ENCODE measurements around the gene TFAP2E. TPM values are rescaled to one million over a fixed set of nuclear protein-coding genes. Genes with fewer than 3 reads are reported as not detected.

TFAP2E gene
- total RNA-seq, 2 experiments from 2014 or later = 0.53 to 0.58 TPM

- DNase-seq = peak; percentile 91
- Mint-ChIP-seq H3K27ac (no peak overlapping the region), H3K4me1 (peaks cover 28% of the 10 kb centered on the region), H3K27me3 (no peaks in the 10 kb centered on the region), H3K36me3 (ENCODE audit: low read depth) (peaks cover 4% of the 10 kb centered on the region), H3K9me3 (ENCODE audit: low read depth) (no peaks in the 10 kb centered on the region), H3K4me3 (no peak overlapping the region)
- peak; percentile 87 for ATAC-seq
- intact Hi-C loops (cut with DNase I, micrococcal nuclease) = loop anchor here (1.0 kb wide), 1 partner anchor 113 kb away; no protein-coding TSS in a partner anchor
- ChIA-PET POLR2A (interaction anchor here (0.6 to 1.5 kb wide), 6 partner anchors 8 to 708 kb away, joined by 3 to 6 read pairs (median 3); partner anchors contain the start of gene TFAP2E), CTCF (interaction anchor here (0.5 to 5.9 kb wide), 31 partner anchors 8 to 235 kb away, joined by 3 to 118 read pairs (median 4); partner anchors contain the start of genes CLSPN and TFAP2E)
Observed at GRCh38 chr1:35564037-35564883, 8.9 kb upstream of the TFAP2E start.

GRCh38 chr1:35564884-35565741 lies 8.0 kb upstream of the TFAP2E start:
- intact Hi-C loops (cut with DNase I, micrococcal nuclease) = loop anchor here (1.0 kb wide), 1 partner anchor 114 kb away; no protein-coding TSS in a partner anchor
- peaks cover 22% of the 10 kb centered on the region for H3K4me1 Mint-ChIP-seq
- DNase-seq (no peak), ATAC-seq (no peak)
- H3K9me3 Mint-ChIP-seq (ENCODE audit: low read depth) = no peaks in the 10 kb centered on the region
- no peaks in the 10 kb centered on the region for H3K27me3 Mint-ChIP-seq
- ChIA-PET POLR2A (interaction anchor here (0.6 to 1.5 kb wide), 6 partner anchors 8 to 709 kb away, joined by 3 to 6 read pairs (median 3); partner anchors contain the start of gene TFAP2E), CTCF (interaction anchor here (0.6 to 5.9 kb wide), 31 partner anchors 8 to 234 kb away, joined by 3 to 118 read pairs (median 4); partner anchors contain the start of genes CLSPN and TFAP2E)
- no peak overlapping the region for H3K4me3 Mint-ChIP-seq
- H3K36me3 Mint-ChIP-seq (ENCODE audit: low read depth) = peaks cover 4% of the 10 kb centered on the region
- no peak overlapping the region for H3K27ac Mint-ChIP-seq

GRCh38 chr1:35565742-35566133 lies 7.4 kb upstream of the TFAP2E start:
- Mint-ChIP-seq H3K4me1 (peaks cover 22% of the 10 kb centered on the region), H3K4me3 (no peak overlapping the region), H3K27me3 (no peaks in the 10 kb centered on the region), H3K36me3 (ENCODE audit: low read depth) (peaks cover 4% of the 10 kb centered on the region), H3K9me3 (ENCODE audit: low read depth) (no peaks in the 10 kb centered on the region), H3K27ac (no peak overlapping the region)
- intact Hi-C loops (cut with DNase I, micrococcal nuclease) = no loop called here
- ATAC-seq = no peak
- no peak for DNase-seq
- POLR2A ChIA-PET = interaction anchor here (1.5 kb wide), 1 partner anchor 115 kb away, joined by 4 read pairs; no protein-coding TSS in a partner anchor
- CTCF ChIA-PET = interaction anchor here (0.9 to 5.9 kb wide), 9 partner anchors 15 to 152 kb away, joined by 3 to 118 read pairs (median 3); no protein-coding TSS in a partner anchor

GRCh38 chr1:35567947-35568558 lies 5.1 kb upstream of the TFAP2E start:
- Mint-ChIP-seq H3K9me3 (ENCODE audit: low read depth) (no peaks in the 10 kb centered on the region), H3K27me3 (peaks cover 7% of the 10 kb centered on the region), H3K36me3 (ENCODE audit: low read depth) (peaks cover 4% of the 10 kb centered on the region), H3K27ac (no peak overlapping the region), H3K4me3 (no peak overlapping the region), H3K4me1 (peaks cover 12% of the 10 kb centered on the region)
- ATAC-seq (no peak), DNase-seq (no peak)
- intact Hi-C loops (cut with DNase I, micrococcal nuclease) = loop anchor here in 1 of 2 experiments (2.0 kb wide), 1 partner anchor 147 kb away; no protein-coding TSS in a partner anchor
- ChIA-PET CTCF (interaction anchor here (0.7 to 5.9 kb wide), 27 partner anchors 9 to 346 kb away, joined by 3 to 118 read pairs (median 5); partner anchors contain the start of genes CLSPN and PSMB2), POLR2A (interaction anchor here (0.6 kb wide), 1 partner anchor 35 kb away, joined by 3 read pairs; no protein-coding TSS in a partner anchor)

GRCh38 chr1:35568975-35569395 lies 4.1 kb upstream of the TFAP2E start:
- ChIA-PET POLR2A (interaction anchor here (0.8 kb wide), 1 partner anchor 200 kb away, joined by 5 read pairs; the partner anchor contains the start of gene CLSPN), CTCF (interaction anchor here (0.6 to 5.9 kb wide), 39 partner anchors 9 to 458 kb away, joined by 3 to 118 read pairs (median 4); partner anchors contain the start of gene PSMB2)
- ATAC-seq (peak; percentile 58), DNase-seq (peak; percentile 81)
- intact Hi-C loops (cut with DNase I, micrococcal nuclease) = loop anchor here (1.0 to 2.0 kb wide), 4 partner anchors 146 to 205 kb away; no protein-coding TSS in a partner anchor
- H3K4me1 Mint-ChIP-seq = peaks cover 11% of the 10 kb centered on the region
- no peaks in the 10 kb centered on the region for H3K9me3 Mint-ChIP-seq (ENCODE audit: low read depth)
- peaks cover 4% of the 10 kb centered on the region for H3K36me3 Mint-ChIP-seq (ENCODE audit: low read depth)
- no peak overlapping the region for H3K27ac Mint-ChIP-seq
- no peak overlapping the region for H3K4me3 Mint-ChIP-seq
- peaks cover 7% of the 10 kb centered on the region for H3K27me3 Mint-ChIP-seq

GRCh38 chr1:35569936-35570335 lies 3.2 kb upstream of the TFAP2E start:
- peaks cover 4% of the 10 kb centered on the region for H3K4me1 Mint-ChIP-seq
- ATAC-seq (no peak), DNase-seq (no peak)
- H3K4me3 Mint-ChIP-seq = no peak overlapping the region
- no peak overlapping the region for H3K27ac Mint-ChIP-seq
- CTCF ChIA-PET = interaction anchor here (1.0 to 1.5 kb wide), 4 partner anchors 8 to 158 kb away, joined by 3 to 4 read pairs (median 3); no protein-coding TSS in a partner anchor
- peaks cover 2% of the 10 kb centered on the region for H3K36me3 Mint-ChIP-seq (ENCODE audit: low read depth)
- intact Hi-C loops (cut with DNase I, micrococcal nuclease) = loop anchor here (1.0 to 10.0 kb wide), 5 partner anchors 145 to 885 kb away; partner anchors contain the start of gene OSCP1 (in 1 of the 2)
- POLR2A ChIA-PET = no interaction called here
- H3K27me3 Mint-ChIP-seq = peaks cover 7% of the 10 kb centered on the region
- no peaks in the 10 kb centered on the region for H3K9me3 Mint-ChIP-seq (ENCODE audit: low read depth)

GRCh38 chr1:35570589-35571137 lies 2.5 kb upstream of the TFAP2E start:
- DNase-seq (no peak), ATAC-seq (no peak)
- peaks cover 4% of the 10 kb centered on the region for H3K4me1 Mint-ChIP-seq
- no peak overlapping the region for H3K27ac Mint-ChIP-seq
- ChIA-PET POLR2A (interaction anchor here (0.7 kb wide), 1 partner anchor 42 kb away, joined by 3 read pairs; no protein-coding TSS in a partner anchor), CTCF (interaction anchor here (0.6 to 1.5 kb wide), 10 partner anchors 9 to 202 kb away, joined by 3 to 7 read pairs (median 3); no protein-coding TSS in a partner anchor)
- H3K4me3 Mint-ChIP-seq = no peak overlapping the region
- peaks cover 2% of the 10 kb centered on the region for H3K36me3 Mint-ChIP-seq (ENCODE audit: low read depth)
- no peaks in the 10 kb centered on the region for H3K9me3 Mint-ChIP-seq (ENCODE audit: low read depth)
- intact Hi-C loops (cut with DNase I, micrococcal nuclease) = loop anchor here in 1 of 2 experiments (10.0 kb wide), 1 partner anchor 884 kb away; the partner anchor contains the start of gene OSCP1
- H3K27me3 Mint-ChIP-seq = peaks cover 11% of the 10 kb centered on the region

- intact Hi-C loops (cut with DNase I, micrococcal nuclease) = loop anchor here in 1 of 2 experiments (10.0 kb wide), 1 partner anchor 884 kb away; the partner anchor contains the start of gene OSCP1
- ATAC-seq (no peak), DNase-seq (no peak)
- ChIA-PET CTCF (interaction anchor here (0.6 to 2.1 kb wide), 10 partner anchors 8 to 478 kb away, joined by 3 to 13 read pairs (median 3); no protein-coding TSS in a partner anchor), POLR2A (interaction anchor here (0.7 kb wide), 1 partner anchor 41 kb away, joined by 3 read pairs; no protein-coding TSS in a partner anchor)
- Mint-ChIP-seq H3K9me3 (ENCODE audit: low read depth) (no peaks in the 10 kb centered on the region), H3K27ac (no peak overlapping the region), H3K36me3 (ENCODE audit: low read depth) (peaks cover 2% of the 10 kb centered on the region), H3K4me1 (peaks cover 7% of the 10 kb centered on the region), H3K27me3 (peaks cover 11% of the 10 kb centered on the region), H3K4me3 (no peak overlapping the region)
Observed at GRCh38 chr1:35571263-35571662, 1.9 kb upstream of the TFAP2E start.

- intact Hi-C loops (cut with DNase I, micrococcal nuclease) = loop anchor here in 1 of 2 experiments (10.0 kb wide), 1 partner anchor 883 kb away; the partner anchor contains the start of gene OSCP1
- ChIA-PET CTCF (interaction anchor here (0.6 to 2.1 kb wide), 7 partner anchors 8 to 197 kb away, joined by 3 to 13 read pairs (median 3); no protein-coding TSS in a partner anchor), POLR2A (interaction anchor here (1.6 kb wide), 1 partner anchor 8 kb away, joined by 6 read pairs; no protein-coding TSS in a partner anchor)
- Mint-ChIP-seq H3K4me3 (no peak overlapping the region), H3K9me3 (ENCODE audit: low read depth) (no peaks in the 10 kb centered on the region), H3K36me3 (ENCODE audit: low read depth) (no peaks in the 10 kb centered on the region), H3K4me1 (peaks cover 10% of the 10 kb centered on the region), H3K27me3 (peaks cover 14% of the 10 kb centered on the region), H3K27ac (no peak overlapping the region)
- no peak for ATAC-seq
- DNase-seq = no peak
Observed at GRCh38 chr1:35572296-35572695, 818 bp upstream of the TFAP2E start.

All from activated CD4-positive, alpha-beta T cell treated with anti-CD3 and anti-CD28 coated beads for 36 hours (primary cell).